ENCODE data around the gene DGAT2.
"Not testable (repeated sequence)": the region's sequence is repeated elsewhere in the genome, so short reads cannot be mapped to it uniquely, and the experiment has no call there.

The DGAT2 gene

GRCh38 chr11:75740681-75741080 lies 27.9 kb upstream of the DGAT2 start:
- Mint-ChIP-seq H3K27ac (no peak overlapping the region), H3K27me3 (peaks cover 15% of the 10 kb centered on the region), H3K4me1 (no peaks in the 10 kb centered on the region), H3K4me3 (no peak overlapping the region), H3K36me3 (no peaks in the 10 kb centered on the region), H3K9me3 (no peaks in the 10 kb centered on the region)
- no peak for ATAC-seq

DNA sequence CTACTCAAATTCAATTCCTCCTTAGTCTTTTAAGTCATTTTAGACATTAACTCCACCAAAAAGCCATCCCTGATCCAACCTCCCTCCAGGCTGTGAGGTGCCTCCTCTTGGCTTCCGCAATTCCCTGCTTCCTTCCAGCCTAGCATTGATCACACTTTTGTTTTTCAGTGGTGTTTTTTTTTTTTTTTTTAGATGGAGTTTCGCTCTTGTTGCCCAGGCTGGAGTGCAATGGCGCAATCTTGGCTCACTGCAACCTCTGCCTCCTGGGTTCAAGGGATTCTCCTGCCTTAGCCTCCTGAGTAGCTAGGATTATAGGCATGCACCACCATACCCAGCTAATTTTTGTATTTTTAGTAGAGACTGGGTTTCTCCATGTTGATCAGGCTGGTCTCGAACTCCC lies 25.4 kb upstream of the DGAT2 start:
- peaks cover 27% of the 10 kb centered on the region for H3K27me3 Mint-ChIP-seq
- not testable (repeated sequence) for H3K9me3 Mint-ChIP-seq, H3K4me1 Mint-ChIP-seq, H3K27ac Mint-ChIP-seq, H3K36me3 Mint-ChIP-seq, ATAC-seq, H3K4me3 Mint-ChIP-seq

- H3K27me3 Mint-ChIP-seq, result peaks cover 27% of the 10 kb centered on the region
- no peaks in the 10 kb centered on the region for H3K36me3 Mint-ChIP-seq
- H3K27ac Mint-ChIP-seq, result no peak overlapping the region
- H3K4me1 Mint-ChIP-seq, result no peaks in the 10 kb centered on the region
- no peaks in the 10 kb centered on the region for H3K9me3 Mint-ChIP-seq
- no peak overlapping the region for H3K4me3 Mint-ChIP-seq
- ATAC-seq, result no peak
Measured at GRCh38 chr11:75743711-75744563, 24.6 kb upstream of the DGAT2 start.

DNA sequence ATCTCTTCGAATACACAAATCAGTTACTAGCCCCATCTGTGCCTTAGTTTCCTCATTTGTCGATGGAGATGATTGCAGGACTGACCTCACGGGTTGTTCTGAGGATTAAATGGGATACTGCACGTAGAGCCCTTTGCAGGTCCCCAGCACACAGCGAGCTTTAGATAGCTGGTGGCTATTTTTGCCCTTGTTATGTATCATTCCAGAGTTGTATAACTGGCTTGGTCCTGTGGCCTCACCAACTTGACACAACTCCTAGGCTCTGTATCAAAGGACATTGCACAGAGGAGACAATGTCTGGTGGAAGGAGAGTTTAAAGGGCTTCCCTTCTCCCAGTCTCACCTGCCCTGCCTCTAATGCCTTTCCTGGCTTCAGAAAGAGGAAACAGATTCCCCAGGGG lies 22.8 kb upstream of the DGAT2 start:
- no peak for ATAC-seq
- Mint-ChIP-seq H3K27ac (no peak overlapping the region), H3K4me1 (no peaks in the 10 kb centered on the region), H3K27me3 (peaks cover 27% of the 10 kb centered on the region), H3K9me3 (no peaks in the 10 kb centered on the region), H3K36me3 (no peaks in the 10 kb centered on the region), H3K4me3 (no peak overlapping the region)

GRCh38 chr11:75748729-75749273 lies 19.8 kb upstream of the DGAT2 start:
- H3K9me3 Mint-ChIP-seq, H3K4me3 Mint-ChIP-seq, H3K36me3 Mint-ChIP-seq, H3K27ac Mint-ChIP-seq, ATAC-seq, H3K4me1 Mint-ChIP-seq: not testable (repeated sequence)
- H3K27me3 Mint-ChIP-seq, result peaks cover 27% of the 10 kb centered on the region

GRCh38 chr11:75754933-75755332 lies 13.6 kb upstream of the DGAT2 start:
- not testable (repeated sequence) for H3K9me3 Mint-ChIP-seq

DNA sequence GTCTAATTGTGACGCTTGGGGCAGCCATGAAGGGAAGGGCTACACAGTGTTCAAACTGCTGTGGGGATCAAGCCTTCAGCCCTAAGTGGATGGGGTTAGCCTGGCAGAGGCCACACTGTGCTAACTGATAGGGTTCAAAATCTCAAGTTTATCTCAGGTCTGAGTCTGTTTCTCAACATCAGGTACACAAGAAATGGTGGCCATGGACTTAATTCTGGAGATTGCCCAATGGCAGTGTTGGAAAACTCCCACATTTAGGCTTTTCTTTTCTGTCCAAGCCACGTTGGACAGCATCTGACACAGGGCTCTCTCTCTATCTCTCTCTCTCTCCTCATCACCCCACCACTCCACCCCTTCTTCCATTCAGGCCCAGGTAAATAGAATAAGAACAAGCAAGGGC lies 10.9 kb upstream of the DGAT2 start:
- Mint-ChIP-seq H3K4me1 (no peaks in the 10 kb centered on the region), H3K27me3 (no peaks in the 10 kb centered on the region), H3K9me3 (no peaks in the 10 kb centered on the region), H3K27ac (no peak overlapping the region), H3K36me3 (no peaks in the 10 kb centered on the region), H3K4me3 (no peak overlapping the region)
- ATAC-seq, result no peak

More at GRCh38 chr11:75754933-75755332, 13.6 kb upstream of the DGAT2 start:
- not testable (repeated sequence) for ATAC-seq, H3K4me1 Mint-ChIP-seq, H3K4me3 Mint-ChIP-seq, H3K36me3 Mint-ChIP-seq, H3K27me3 Mint-ChIP-seq, H3K27ac Mint-ChIP-seq

DNA sequence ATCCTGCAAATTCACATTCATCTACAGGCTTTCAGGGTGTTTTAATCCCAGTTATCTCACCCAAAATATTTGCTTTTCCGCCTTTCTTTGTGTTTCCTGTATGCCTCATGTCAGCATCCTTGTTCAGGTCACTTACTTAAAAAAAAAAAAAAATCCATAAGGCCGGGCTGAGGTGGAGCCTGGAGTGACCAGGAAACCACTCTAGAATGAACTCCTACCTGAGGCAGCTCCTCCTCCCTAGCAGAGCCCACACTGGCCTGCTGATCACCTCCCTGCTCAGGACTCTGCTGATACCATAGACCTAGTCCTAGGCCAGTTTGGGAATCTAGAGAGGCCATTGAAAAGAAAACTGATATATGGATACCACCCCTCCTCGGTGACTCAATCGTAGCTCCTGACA lies 8.7 kb upstream of the DGAT2 start:
- no peak for ATAC-seq
- Mint-ChIP-seq H3K27ac (no peak overlapping the region), H3K9me3 (no peaks in the 10 kb centered on the region), H3K27me3 (no peaks in the 10 kb centered on the region), H3K4me3 (no peak overlapping the region), H3K4me1 (no peaks in the 10 kb centered on the region), H3K36me3 (no peaks in the 10 kb centered on the region)

DNA sequence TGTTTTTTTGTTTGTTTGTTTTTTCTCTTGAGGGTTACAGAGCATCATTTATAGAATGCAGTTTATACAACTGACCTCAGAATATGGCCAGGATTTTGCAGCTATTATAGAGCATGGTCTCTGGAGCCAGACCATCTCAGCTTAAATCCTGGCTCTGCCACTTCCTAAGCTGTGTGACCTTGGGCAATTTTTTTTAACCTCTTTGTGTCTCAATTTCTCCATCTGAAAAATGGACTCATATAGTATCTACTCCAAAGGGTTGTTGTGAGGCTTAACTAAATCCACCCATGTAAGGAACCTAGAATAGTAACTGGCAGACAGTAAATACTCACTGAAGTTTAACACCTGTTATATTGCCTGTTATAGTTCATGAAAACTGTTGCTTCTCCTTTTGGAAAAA lies 8.3 kb upstream of the DGAT2 start:
- Mint-ChIP-seq H3K4me3 (no peak overlapping the region), H3K27ac (no peak overlapping the region), H3K36me3 (no peaks in the 10 kb centered on the region), H3K9me3 (no peaks in the 10 kb centered on the region), H3K4me1 (no peaks in the 10 kb centered on the region), H3K27me3 (no peaks in the 10 kb centered on the region)
- ATAC-seq, result no peak

- Mint-ChIP-seq H3K27me3 (no peaks in the 10 kb centered on the region), H3K27ac (no peak overlapping the region), H3K4me3 (no peak overlapping the region), H3K9me3 (no peaks in the 10 kb centered on the region), H3K4me1 (no peaks in the 10 kb centered on the region), H3K36me3 (no peaks in the 10 kb centered on the region)
- ATAC-seq, result no peak
Measured at GRCh38 chr11:75760710-75761493, 7.7 kb upstream of the DGAT2 start.

- ATAC-seq, result no peak
- Mint-ChIP-seq H3K4me1 (peaks cover 4% of the 10 kb centered on the region), H3K27ac (no peak overlapping the region), H3K36me3 (no peaks in the 10 kb centered on the region), H3K27me3 (no peaks in the 10 kb centered on the region), H3K9me3 (no peaks in the 10 kb centered on the region), H3K4me3 (no peak overlapping the region)
Measured at GRCh38 chr11:75762158-75762557, 6.4 kb upstream of the DGAT2 start.

- H3K4me1 Mint-ChIP-seq, result peaks cover 12% of the 10 kb centered on the region
- H3K27ac Mint-ChIP-seq, result no peak overlapping the region
- no peaks in the 10 kb centered on the region for H3K36me3 Mint-ChIP-seq
- ATAC-seq, result no peak
- H3K9me3 Mint-ChIP-seq, result no peaks in the 10 kb centered on the region
- no peak overlapping the region for H3K4me3 Mint-ChIP-seq
- no peaks in the 10 kb centered on the region for H3K27me3 Mint-ChIP-seq
Measured at GRCh38 chr11:75762885-75763284, 5.7 kb upstream of the DGAT2 start.

DNA sequence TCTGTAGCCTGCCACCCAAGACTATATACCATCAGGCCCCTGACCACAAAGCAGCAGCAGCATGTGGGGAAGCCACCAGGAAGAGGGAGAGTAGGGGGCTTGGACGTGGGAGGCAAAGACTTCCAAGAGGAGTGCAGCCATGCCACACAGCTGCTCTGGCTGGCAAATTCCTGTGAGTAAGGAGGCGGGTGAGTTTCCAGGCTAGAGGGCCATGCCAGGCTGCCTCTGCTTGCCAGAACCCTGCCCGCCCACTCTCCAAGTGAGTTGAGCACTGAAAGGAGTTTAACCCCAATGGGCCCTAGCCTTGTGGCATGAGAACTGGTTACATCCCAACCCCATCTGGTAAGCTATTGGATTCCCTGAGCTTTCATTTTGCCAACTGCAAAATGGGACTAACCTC lies 4.7 kb upstream of the DGAT2 start:
- Mint-ChIP-seq H3K4me3 (no peak overlapping the region), H3K27ac (no peak overlapping the region), H3K9me3 (no peaks in the 10 kb centered on the region), H3K36me3 (no peaks in the 10 kb centered on the region), H3K4me1 (peaks cover 17% of the 10 kb centered on the region), H3K27me3 (no peaks in the 10 kb centered on the region)
- ATAC-seq, result no peak

DNA sequence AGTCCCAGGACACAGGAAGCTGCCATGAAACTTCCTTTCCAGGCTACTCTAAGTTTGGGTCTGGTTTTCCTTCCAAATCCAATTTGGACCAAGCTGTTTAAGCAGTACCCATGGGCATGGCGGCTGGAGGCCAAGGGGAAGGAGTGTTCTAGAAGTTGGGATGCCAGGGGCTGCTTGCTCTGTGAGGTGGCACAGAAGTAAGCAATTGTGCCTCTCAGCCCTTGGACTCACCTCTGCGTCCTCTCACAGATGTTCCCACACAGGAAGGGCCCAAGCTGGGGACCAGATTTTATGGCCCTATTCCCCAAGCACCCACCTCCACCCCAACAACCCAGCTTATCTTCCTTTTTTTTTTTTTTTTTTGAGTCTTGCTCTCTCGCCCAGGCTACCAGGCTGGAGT lies 3.5 kb upstream of the DGAT2 start:
- no peaks in the 10 kb centered on the region for H3K27me3 Mint-ChIP-seq
- H3K9me3 Mint-ChIP-seq, result no peaks in the 10 kb centered on the region
- H3K4me3 Mint-ChIP-seq, result no peak overlapping the region
- no peaks in the 10 kb centered on the region for H3K36me3 Mint-ChIP-seq
- no peak for ATAC-seq
- H3K4me1 Mint-ChIP-seq, result peaks cover 29% of the 10 kb centered on the region
- no peak overlapping the region for H3K27ac Mint-ChIP-seq

DNA sequence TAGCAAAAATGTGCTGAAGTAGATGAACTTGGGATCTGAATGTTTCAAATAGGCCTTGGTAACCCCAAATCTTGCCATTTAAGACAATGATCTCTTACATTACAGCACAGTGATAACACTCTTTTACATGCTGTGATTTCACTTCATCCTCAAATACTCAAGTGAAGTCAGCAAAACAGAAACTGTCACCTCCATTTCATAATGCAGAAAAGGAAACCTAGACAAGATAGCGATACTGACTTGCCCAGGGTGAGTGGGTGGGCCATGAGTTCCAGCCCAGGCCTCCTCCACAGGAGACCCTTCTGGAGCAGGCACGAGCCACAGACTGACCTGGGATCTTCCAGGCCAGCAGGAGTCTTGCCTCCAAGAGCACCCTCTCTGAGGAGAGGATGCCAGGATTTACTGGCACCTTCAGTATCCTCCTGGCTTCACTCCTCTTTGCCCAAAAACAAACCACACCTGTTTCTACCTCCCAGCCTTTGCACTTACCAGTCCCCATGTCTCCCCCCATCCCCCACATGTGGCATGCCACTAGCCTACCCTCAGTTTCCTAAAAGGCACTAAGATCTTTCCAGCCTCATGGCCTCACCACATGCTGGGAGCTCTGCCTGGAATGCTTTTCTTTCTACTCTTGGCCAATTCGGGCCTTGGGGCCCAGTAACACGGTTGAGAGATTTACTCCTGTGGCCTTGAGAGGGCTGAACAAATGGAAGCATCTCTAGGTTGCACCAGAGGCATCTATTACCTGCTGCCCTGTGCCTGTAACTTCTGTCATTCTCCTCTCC lies 1.9 kb upstream of the DGAT2 start:
- no peaks in the 10 kb centered on the region for H3K36me3 Mint-ChIP-seq
- H3K9me3 Mint-ChIP-seq, result no peaks in the 10 kb centered on the region
- peaks cover 44% of the 10 kb centered on the region for H3K4me1 Mint-ChIP-seq
- peak overlapping the region; percentile 99 for H3K27ac Mint-ChIP-seq
- H3K27me3 Mint-ChIP-seq, result no peaks in the 10 kb centered on the region
- H3K4me3 Mint-ChIP-seq, result no peak overlapping the region
- ATAC-seq, result no peak

Measured in stimulated activated memory B cell treated with anti-CD40 and anti-IgM and Interleukin-4, amounts not matched to agents 10 μg/mL and 1 μg/mL and 100 μg/mL, for 72 hours (primary cell).